HG02642 (cell line): ENCODE data around the gene GOLIM4.
A peak's percentile ranks its signal among the peaks of the same experiment; 100 is the strongest.

Experiments
- ATAC-seq: cut with Tn5 transposase; IDR thresholded peaks from one replicate; pipeline ENCODE4 v1.9.1; 2021; ENCODE audit warnings: mild to moderate bottlenecking; ENCODE audit not compliant: unreplicated experiment, poor library complexity

The GOLIM4 gene

GRCh38 chr3:168100777-168101492, 5.2 kb upstream of the GOLIM4 start:
- ATAC-seq = no peak

GRCh38 chr3:168097381-168097780, 1.7 kb upstream of the GOLIM4 start:
- ATAC-seq = no peak

- ATAC-seq = peak; percentile 5
Observed at GRCh38 chr3:168096210-168096652, 507 bp upstream of the GOLIM4 start.

GRCh38 chr3:168094877-168095610, 680 bp downstream of the GOLIM4 start:
- peak; percentile 41 for ATAC-seq

GRCh38 chr3:168094580-168094876, 1.2 kb downstream of the GOLIM4 start:
- ATAC-seq = no peak

GRCh38 chr3:168093790-168094189, 1.9 kb downstream of the GOLIM4 start:
- no peak for ATAC-seq

- no peak for ATAC-seq
Observed at GRCh38 chr3:168093229-168093628, 2.5 kb downstream of the GOLIM4 start.

- ATAC-seq = no peak
Observed at GRCh38 chr3:168091941-168092340, 3.8 kb downstream of the GOLIM4 start.

- no peak for ATAC-seq
Observed at GRCh38 chr3:168091302-168091858, 4.3 kb downstream of the GOLIM4 start.

- ATAC-seq = no peak
Observed at GRCh38 chr3:168090306-168091085, 5.2 kb downstream of the GOLIM4 start.

GRCh38 chr3:168089179-168089771, 6.4 kb downstream of the GOLIM4 start:
- ATAC-seq = no peak

- ATAC-seq = peak; percentile 81
Observed at GRCh38 chr3:168088106-168088720, 7.5 kb downstream of the GOLIM4 start.

- ATAC-seq = no peak
Observed at GRCh38 chr3:168087539-168087938, 8.2 kb downstream of the GOLIM4 start.

GRCh38 chr3:168086541-168087260, 9.0 kb downstream of the GOLIM4 start:
- no peak for ATAC-seq

GRCh38 chr3:168085491-168086119, 10.1 kb downstream of the GOLIM4 start:
- peak; percentile 65 for ATAC-seq

GRCh38 chr3:168083906-168084305, 11.8 kb downstream of the GOLIM4 start:
- no peak for ATAC-seq

GRCh38 chr3:168081856-168082255, 13.9 kb downstream of the GOLIM4 start:
- ATAC-seq = no peak

- no peak for ATAC-seq
Observed at GRCh38 chr3:168081171-168081771, 14.5 kb downstream of the GOLIM4 start.
